K562 (cell line): ENCODE data around the gene MORC4. TPM values are rescaled to one million over a fixed set of nuclear protein-coding genes. Genes with fewer than 3 reads are reported as not detected.
A peak's percentile ranks its signal among the peaks of the same experiment; 100 is the strongest.

ENCODE experiments used
- CBX3 ChIP-seq, 2 experiments: IDR thresholded peaks; 1 replicate in 1 of 2; 2 replicates in 1 of 2; pipeline ENCODE4 v1.6.1; 2012; ENCODE audit warnings: inconsistent platforms in 2 of 2, low read length in 2 of 2, borderline replicate concordance in 1 of 2, control low read depth in 1 of 2
- GABPB2 ChIP-seq: fragments of 250-450 bp; sonication (Bioruptor Pico); conservative IDR thresholded peaks from 2 replicates; pipeline ENCODE4 v1.5.1; 2021; ENCODE audit warnings: mild to moderate bottlenecking
- KAT7 ChIP-seq: sonication (generic); formaldehyde crosslinking; IDR thresholded peaks from 2 replicates; pipeline ENCODE4 v1.8.0; 2022; ENCODE audit warnings: missing genetic modification reagents, mild to moderate bottlenecking, borderline replicate concordance
- RAD21 ChIP-seq, 2 experiments: fragments of 250-450 bp in 1 of 2; fragments of 450-650 bp in 1 of 2; sonication (Bioruptor Pico) in 1 of 2; formaldehyde crosslinking in 1 of 2; IDR thresholded peaks in 1 of 2; conservative IDR thresholded peaks in 1 of 2; 2 replicates each; pipeline versions ENCODE4 v1.4.0 to v1.8.0; 2020 to 2022; ENCODE audit warnings: mild to moderate bottlenecking in 2 of 2, moderate library complexity in 1 of 2
- SMARCC2 ChIP-seq: fragments of 450-650 bp; IDR thresholded peaks from 2 replicates; pipeline ENCODE4 v1.6.1; 2017; ENCODE audit warnings: antibody characterized with exemption, moderate library complexity, mild to moderate bottlenecking, low read depth
- SMC3 ChIP-seq: conservative IDR thresholded peaks from 2 replicates; pipeline ENCODE4 v1.6.1; 2011; ENCODE audit warnings: low read depth, low read length, improper control_type of control experiment; ENCODE audit not compliant: insufficient read depth
- SREBF1 ChIP-seq: fragments of 150-350 bp; IDR thresholded peaks from 2 replicates; pipeline ENCODE4 v1.6.1; 2014; ENCODE audit warnings: antibody characterized with exemption, low read depth, low read length, borderline replicate concordance
- SREBF2 ChIP-seq: sonication (generic); formaldehyde crosslinking; IDR thresholded peaks from 2 replicates; pipeline ENCODE4 v1.4.0; 2020; ENCODE audit warnings: mild to moderate bottlenecking, missing genetic modification reagents
- TEAD4 ChIP-seq, 2 experiments: sonication (generic) in 1 of 2; formaldehyde crosslinking in 1 of 2; IDR thresholded peaks; 2 replicates each; pipeline versions ENCODE4 v1.6.1 to v1.8.0; 2012 to 2022; ENCODE audit warnings: borderline replicate concordance in 1 of 2, inconsistent platforms in 1 of 2, low read length in 1 of 2, mild to moderate bottlenecking in 1 of 2, missing genetic modification reagents in 1 of 2
- ZNF280A ChIP-seq: fragments of 450-650 bp; IDR thresholded peaks from 2 replicates; pipeline ENCODE4 v1.6.1; 2018; ENCODE audit warnings: mild to moderate bottlenecking, low read depth; ENCODE audit not compliant: partially characterized antibody
- ZNF699 ChIP-seq: fragments of 250-450 bp; sonication (Bioruptor Pico); IDR thresholded peaks from 2 replicates; pipeline ENCODE4 v1.8.0; 2021; ENCODE audit warnings: mild to moderate bottlenecking, moderate library complexity; ENCODE audit not compliant: insufficient replicate concordance
- polyA plus RNA-seq, 8 experiments: library from polyadenylated mRNA; depleted of rRNA in 4 of 8; stranded (reverse) in 5 of 8; unstranded in 3 of 8; fragments of >200 nt; fragmentation: Nextera tagmentation in 2 of 8; fragmentation: Illumina TruSeq in 1 of 8; extraction: Ambion mirVana in 2 of 8; extraction: Trizol in 1 of 8; gene quantifications; 2 replicates each; pipeline versions ENCODE4 v1.2.1 to v1.2.3, GENCODE V29; 2011 to 2014; ENCODE audit warnings: inconsistent platforms in 1 of 8, missing spikeins in 1 of 8
- total RNA-seq, 7 experiments: library from RNA; depleted of rRNA in 6 of 7; stranded (reverse); fragments of >200 nt in 6 of 7; fragmentation: Illumina TruSeq in 2 of 7; extraction: Trizol in 2 of 7; gene quantifications; 2 replicates each; pipeline versions ENCODE4 v1.2.1 to v1.2.3, GENCODE V29; 2011 to 2021; ENCODE audit warnings: low replicate concordance in 1 of 7

Gene MORC4
- total and polyA plus RNA-seq, 9 of the 15 experiments (the other 6 are each of a cell fraction or from before 2014, with no cell fraction given), result 0.04 to 0.53 (median 0.18) TPM

GRCh38 chrX:106894392-106894909 is 105.6 kb downstream of the MORC4 start (continued):
- TF ChIP-seq ZNF699 (CRISPR knock-in tag) (no peak), KAT7 (CRISPR knock-in tag) (no peak), SREBF2 (CRISPR knock-in tag) (no peak), SMC3 (peak; percentile 65), ZNF280A (no peak), CBX3 (IDR thresholded peaks at IDR 0.05; ENCODE audit: borderline replicate concordance in 1 of 2, low read length in 2 of 2) (no peak), GABPB2 (CRISPR knock-in tag) (no peak), TEAD4 (IDR thresholded peaks at IDR 0.05; ENCODE audit: low read length) (no peak), TEAD4 (CRISPR knock-in tag; IDR thresholded peaks at IDR 0.05; ENCODE audit: borderline replicate concordance) (no peak), RAD21 (CRISPR knock-in tag; conservative IDR thresholded peaks at IDR 0.05 in 1 of 2, IDR thresholded peaks at IDR 0.05 in 1 of 2) (peak; percentile 43 to 68), SREBF1 (no peak), SMARCC2 (no peak)
